Activated CD4-positive, CD25-positive, alpha-beta regulatory T cell treated with anti-CD3 and anti-CD28 coated beads, Interleukin-2, amount 50 U/mL, for 24 hours (primary cell): ENCODE measurements around the gene TMEM198.
A peak's percentile ranks its signal among the peaks of the same experiment; 100 is the strongest.

Source experiments
- ATAC-seq, 2 donors: fragments of 150-1000 bp; cut with Tn5 transposase; one replicate each; pipeline ENCODE4 v1.10.0; 2021; ENCODE audit warnings: mild to moderate bottlenecking in 1 of 2, moderate library complexity in 1 of 2

TMEM198 gene

DNA sequence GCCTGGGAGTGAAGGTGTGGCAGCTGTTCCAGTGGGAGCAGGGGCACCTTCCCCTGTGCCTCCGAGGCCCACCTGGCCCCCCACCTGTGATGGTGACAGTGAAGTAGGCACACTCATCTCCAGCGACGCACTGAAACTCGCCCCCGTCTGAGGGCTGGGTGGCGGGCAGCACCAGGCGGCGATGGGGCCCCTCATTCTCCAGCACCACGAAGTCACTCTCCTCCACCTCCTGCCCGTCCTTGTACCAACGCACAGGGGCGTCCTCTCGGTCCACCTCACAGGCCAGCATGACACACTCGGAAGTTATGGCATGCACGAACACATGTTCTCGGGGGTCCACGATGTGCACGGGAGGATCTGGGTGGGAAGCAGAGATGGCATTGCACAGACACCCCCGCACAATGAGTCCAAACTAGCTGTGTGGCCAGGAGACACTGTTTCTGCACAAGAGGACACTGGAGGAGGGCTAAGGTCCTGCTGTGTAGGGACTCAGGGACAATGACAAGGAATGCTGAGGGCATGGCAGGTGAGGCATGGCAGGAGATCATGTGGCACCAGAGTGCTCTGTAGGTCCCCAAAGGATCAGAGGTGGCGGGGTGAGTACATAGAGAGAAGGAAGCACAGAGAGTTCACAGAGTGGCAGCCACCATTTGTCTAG, 19.6 kb downstream of the TMEM198 start:
- no peak for ATAC-seq

DNA sequence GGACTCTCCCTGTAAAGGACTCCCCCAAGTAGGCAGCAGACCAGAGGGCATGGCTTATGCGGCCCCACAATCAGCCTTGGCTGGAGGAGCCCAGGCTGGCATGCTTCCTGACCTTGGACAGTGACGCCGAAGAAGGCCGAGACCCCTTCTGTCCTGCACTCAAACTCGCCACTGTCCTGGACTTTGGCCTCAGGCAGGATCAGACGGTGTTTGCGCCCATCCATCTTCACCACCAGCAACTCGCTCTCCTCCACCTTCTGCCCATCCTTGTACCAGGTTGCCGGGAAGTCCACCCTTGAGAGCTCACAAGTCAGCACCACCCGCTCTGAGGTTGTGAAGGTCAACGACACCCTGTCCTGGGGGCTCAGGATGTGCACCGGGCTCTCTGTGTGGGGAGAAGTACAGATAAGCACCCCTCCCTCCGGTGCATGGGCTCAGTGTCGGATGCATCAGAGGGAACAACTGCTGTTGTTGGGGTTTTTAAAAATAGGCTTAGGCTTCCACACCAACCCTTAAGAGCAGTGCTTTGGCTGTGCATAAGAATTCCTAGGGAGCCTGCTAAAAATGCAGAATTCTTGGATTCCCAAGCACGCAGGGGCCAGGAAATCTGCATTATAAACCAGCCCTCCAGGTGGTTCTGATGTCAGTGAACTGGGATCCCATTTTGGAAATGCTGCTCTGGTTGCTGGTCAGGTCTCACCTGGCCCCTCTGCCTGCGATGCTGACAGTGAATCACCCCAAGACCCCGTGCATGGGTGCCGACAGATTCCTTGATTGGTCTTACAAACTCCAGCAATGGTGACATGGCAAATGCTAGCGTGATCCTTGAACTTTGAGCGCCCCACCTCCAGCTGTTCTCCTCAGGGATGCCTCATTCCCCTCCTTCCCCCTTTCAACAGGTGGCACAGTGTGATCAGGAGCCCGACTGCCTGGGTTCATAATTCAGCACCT, 21.6 kb downstream of the TMEM198 start:
- ATAC-seq = no peak

DNA sequence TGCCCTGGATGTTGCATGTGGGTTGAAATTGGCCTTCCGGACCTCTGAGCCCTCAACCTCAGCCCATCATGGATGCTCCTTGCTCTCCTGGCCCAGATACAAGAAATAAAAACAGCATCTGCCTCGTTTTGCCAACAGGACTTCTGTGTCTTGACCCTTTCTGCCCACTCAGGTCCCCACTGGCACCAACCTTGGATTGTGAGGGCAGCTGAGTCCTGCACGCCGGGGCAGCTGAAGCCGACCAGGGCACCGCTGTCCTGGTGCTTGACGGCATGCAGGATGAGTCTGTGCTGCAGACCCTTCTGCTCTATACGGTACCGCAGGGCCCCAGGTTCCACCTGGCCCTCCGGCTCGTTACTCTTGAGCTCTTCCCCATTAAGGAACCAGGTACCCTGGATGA, 22.8 kb downstream of the TMEM198 start:
- no peak for ATAC-seq

DNA sequence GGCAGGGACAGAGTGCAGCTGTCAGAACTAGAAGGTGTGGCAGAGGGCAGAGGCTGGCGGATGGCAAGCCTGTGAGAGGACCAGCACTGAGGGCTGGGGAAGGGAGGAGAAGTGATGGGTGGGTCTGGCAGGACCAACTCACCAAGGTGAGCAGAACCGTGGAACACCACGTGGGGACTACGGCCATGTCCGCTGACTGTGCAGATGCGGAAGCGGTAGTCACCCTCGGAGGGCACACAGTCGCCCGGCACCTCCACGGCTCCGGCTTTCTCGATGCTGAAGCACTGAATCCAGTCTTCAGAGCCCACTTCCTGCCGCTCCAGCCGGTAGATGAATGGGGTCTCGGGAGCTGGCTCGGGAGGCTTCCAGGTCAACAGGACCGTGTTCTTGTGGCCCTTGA, 23.3 kb downstream of the TMEM198 start:
- no peak for ATAC-seq

DNA sequence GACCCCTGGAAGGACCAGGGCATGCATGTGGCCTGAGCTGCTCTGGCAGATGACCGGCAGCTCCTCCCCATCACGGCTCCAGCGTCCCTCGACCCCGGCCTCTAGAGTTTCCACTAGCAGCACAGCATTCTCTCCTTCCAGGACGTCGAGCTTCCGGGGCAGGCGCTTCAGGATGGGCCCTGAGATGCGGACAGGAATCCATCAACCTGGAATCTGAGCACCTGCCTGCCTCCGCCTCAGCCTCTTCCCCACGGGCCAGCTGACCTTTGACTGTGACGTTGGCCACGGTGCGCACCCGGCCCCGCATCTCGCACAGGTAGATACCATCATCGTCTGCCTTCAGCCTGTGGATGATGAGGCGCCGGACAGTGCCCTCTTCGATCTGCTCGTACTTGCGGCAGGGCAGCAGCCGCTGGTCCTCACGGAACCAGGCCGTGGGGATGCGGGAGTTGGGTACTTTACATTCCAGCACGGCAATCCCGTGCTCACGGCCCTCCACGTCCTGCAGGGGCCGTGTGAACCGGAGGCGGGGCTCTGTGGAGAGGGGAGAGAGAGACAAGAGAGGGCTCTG, 24.0 kb downstream of the TMEM198 start:
- ATAC-seq = no peak

DNA sequence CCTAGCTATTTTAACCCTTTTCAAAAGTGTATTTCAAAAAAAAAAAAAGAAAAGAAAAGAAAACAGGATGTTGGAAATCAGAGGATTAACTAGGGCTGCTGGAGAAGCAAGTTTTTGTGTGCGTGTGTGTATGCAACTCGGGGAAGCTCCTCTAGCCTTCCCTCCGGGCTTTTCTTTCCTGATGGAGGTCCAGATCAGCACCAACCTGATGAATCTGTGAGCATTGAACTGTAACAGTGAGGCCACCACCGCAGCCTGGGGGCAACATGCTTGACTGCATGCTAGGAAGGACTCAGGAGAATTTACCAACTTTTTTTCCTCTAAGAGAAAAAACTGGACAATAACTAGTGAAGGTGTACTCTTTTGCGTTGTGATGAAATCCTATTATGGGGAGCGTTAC, 25.2 kb downstream of the TMEM198 start:
- ATAC-seq = no peak

DNA sequence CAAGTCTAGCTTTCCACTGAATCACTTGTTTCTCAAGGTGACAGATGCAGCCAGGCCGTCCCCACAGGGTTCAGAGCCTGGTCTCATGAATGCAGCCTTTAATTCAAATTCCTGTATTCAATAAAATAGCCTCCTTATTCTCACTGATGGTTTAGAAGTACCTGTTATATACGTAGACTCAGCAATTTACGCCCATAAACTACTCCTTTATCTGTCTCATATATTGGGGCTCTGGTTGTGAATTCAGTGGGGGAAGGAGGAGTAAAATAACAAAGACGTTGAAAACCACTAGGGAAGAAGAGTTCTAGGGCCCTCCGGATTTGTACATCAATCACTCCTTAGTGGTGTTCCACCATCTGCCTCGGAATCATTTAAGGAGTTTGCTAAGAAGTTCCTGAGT, 25.8 kb downstream of the TMEM198 start:
- no peak for ATAC-seq

DNA sequence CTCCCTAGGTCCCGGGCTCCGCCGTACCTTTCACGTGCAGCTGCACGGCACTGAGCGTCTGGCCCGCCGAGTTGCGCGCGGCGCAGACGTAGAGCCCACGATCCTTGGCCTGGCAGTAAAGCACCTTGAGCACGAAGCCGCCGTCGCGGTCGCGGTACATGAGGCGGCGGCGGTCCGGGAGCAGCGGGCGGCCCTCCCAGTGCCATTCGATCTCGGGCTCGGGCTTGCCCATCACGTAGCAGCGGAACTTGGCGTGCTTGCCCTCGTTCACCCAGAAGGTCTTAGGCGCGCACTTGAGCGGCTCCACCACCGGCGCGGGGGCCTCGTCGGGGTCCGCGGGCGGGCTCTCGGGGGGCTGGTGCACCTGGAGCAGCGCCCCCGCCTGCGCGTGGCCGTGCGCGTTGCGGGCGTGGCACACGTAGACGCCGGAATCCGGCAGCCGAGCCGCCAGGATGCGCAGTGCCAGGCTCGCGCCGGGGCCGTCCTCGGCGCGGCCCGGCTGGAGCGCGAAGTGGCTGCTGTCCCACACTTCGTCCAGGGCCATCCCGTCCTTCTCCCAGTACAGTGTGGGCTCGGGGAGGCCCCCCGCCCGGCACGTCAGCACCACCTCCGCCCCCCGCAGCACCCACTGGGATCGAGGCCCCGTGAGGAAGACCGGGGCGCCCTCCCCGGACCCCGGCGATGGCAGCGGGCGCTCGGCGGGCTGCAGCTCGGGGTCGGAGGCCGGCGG, 26.5 kb downstream of the TMEM198 start:
- ATAC-seq = peak in 1 of 2 donors; percentile 23

DNA sequence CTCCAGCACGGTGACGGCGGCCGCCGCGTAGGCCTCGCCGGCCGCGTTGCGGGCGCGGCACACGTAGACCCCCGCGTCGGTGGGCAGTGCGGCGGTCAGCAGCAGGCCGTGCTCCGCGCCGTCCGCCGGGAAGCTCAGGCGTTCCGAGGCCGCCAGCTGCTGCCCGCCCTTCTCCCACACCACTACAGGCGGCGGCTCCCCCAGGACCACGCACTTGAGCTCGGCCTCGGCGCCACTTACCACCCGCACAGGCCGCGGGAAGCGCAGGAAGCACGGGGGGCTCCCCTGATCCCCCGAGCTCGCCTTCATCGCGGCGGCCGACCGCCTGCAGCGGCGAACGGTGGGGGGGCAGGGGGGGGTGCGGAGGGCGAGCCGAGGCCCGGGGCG, 27.1 kb downstream of the TMEM198 start:
- no peak for ATAC-seq

DNA sequence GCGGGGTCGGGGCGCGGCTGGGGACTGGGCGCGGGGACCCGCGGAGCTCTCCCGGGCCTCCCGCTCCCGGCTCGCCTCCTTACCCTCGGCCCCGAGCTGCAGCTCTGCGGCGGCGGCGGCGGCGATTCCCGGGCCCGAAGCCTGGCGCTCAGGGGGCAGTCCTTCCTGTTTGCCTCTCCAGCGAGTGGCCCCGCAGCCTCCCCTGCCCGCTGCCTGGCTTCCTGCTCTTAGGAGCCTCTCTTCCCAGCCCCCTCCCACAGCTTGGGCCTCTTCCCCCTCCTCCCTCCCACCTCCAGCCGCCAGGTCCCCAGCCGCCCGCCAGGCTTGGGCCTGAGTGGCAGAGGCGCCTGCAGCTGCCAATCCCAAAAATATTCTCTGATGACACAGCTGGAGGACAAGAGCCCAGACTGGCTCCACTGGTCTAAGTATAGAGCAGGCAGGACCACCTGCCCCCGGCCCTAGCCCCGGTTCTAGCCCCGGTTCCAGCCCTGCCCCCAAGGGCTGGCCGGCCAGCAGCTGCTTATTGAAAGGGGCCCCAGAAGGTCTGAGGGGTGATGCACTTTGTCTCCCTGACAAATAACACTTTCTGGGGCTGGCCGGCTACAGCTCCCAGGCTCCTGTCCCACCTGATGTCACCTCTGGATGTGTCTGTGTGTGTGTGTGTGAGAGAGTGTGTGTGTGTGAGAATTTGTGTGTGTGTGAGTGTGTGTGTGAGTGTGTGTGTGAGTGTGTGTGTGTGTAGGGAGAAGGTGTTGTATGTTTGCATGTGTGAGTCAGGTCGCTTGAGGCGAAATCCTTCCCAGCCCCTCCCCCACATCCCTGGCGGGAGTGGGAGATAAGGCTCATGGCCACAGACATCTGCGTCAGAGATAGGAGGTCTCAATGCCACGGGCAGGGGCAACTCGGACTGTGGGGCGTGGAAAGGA, 27.7 kb downstream of the TMEM198 start, which contains the start of gene OBSL1:
OBSL1 (minus strand) TSS at position 229 of the 926 bp plus-strand sequence. CDS start 307 bp downstream, outside the sequence.
- no peak for ATAC-seq

DNA sequence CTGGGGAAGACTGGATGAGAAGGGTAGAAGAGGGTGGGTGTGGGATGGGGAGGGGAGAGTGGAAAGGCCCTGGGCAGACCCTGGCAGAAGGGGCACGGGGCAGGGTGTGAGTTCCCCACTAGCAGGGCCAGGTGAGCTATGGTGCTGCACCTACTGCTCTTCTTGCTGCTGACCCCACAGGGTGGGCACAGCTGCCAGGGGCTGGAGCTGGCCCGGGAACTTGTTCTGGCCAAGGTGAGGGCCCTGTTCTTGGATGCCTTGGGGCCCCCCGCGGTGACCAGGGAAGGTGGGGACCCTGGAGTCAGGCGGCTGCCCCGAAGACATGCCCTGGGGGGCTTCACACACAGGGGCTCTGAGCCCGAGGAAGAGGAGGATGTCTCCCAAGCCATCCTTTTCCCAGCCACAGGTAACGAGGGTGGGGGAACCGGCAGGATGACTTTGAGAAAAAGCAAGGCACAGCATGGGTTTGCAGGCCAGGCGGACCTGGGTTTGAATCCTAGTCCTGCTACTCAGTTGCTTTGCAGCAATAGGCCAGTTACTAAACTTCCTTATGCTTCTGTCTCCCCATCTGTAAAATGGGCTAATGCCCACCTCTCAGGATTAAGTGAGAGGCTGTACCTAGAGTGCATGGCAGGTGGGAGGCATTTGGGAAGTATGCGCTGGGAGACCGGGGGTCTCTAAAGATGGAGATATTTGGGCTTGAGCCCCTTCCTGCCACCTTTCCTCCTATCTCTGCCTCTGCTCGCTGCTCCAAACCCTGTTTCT, 28.6 kb downstream of the TMEM198 start, which contains the start of gene INHA:
INHA (plus strand) TSS at position 74 of the 765 bp plus-strand sequence; CDS start at position 139, 65 bp downstream.
- ATAC-seq = no peak

DNA sequence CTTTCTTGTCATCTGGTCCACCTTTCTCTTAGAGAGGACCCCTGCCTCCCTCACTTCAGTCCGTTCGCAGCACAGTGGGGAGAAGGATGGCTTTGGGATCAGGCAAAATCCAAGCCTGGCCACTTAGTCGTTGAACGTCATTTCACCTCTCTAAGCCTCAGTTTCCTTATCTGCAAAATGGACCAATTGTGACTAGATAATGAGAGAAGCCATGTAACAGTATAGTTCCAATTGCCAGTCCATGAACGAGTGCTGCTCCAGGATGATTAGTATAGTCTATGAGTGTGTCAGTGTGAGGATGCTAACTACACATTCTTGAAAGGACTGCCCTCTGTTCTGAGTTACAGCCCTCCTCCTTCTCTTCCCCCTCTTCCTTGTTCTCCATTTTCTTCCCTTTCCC, 29.3 kb downstream of the TMEM198 start:
- ATAC-seq = no peak

DNA sequence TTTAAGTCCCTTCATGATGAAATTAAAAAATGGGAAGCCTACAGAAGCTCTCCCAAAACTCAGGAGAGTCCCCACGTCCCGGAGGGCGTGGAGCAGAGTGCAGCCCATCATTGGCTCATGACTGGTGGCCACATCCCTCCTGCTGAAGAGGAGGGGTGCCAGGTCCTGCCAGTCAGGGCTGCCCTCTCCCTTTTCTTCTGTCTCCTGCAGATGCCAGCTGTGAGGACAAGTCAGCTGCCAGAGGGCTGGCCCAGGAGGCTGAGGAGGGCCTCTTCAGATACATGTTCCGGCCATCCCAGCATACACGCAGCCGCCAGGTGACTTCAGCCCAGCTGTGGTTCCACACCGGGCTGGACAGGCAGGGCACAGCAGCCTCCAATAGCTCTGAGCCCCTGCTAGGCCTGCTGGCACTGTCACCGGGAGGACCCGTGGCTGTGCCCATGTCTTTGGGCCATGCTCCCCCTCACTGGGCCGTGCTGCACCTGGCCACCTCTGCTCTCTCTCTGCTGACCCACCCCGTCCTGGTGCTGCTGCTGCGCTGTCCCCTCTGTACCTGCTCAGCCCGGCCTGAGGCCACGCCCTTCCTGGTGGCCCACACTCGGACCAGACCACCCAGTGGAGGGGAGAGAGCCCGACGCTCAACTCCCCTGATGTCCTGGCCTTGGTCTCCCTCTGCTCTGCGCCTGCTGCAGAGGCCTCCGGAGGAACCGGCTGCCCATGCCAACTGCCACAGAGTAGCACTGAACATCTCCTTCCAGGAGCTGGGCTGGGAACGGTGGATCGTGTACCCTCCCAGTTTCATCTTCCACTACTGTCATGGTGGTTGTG, 30.9 kb downstream of the TMEM198 start:
- no peak for ATAC-seq

DNA sequence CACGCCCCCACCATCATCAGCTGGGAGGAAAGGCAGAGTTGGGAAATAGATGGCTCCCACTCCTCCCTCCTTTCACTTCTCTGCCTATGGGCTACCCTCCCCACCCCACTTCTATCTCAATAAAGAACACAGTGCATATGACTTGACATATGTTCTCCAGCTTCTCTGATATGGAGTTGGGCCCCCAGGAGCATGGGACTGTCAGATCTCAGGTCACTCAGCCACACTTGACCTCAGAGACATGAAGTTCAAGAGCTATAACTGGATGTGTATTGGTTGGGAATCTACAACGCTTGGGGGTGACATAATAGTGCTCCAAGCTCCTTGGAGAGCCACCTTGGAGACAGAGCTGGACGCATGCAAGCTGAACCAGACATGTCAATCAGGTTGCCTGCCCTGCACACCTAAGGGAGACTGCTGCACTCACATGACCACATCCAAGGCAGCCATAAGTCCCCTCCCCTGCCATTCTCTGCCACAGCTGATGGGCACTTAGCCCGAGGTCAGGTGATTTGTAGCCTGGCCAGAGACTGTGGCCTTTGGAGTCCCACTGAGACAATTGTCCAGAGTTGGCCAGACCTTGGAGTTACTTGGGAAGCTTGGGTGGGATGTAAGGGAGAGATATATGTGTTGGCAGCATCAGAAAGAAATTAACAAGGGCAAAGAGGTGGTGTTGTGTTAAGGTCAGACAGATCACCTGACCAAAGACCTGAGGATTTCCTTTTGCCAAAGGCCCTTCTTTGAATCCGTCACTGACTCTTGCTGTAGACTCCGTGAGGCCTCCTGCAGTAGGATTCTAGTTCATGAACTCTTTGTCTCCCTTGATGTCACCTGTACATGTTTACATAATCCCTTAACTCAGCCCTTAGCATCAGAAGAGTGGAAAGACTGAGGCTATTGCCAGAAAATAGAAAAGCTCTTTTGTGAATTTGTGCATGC, 32.0 kb downstream of the TMEM198 start:
- ATAC-seq = no peak

DNA sequence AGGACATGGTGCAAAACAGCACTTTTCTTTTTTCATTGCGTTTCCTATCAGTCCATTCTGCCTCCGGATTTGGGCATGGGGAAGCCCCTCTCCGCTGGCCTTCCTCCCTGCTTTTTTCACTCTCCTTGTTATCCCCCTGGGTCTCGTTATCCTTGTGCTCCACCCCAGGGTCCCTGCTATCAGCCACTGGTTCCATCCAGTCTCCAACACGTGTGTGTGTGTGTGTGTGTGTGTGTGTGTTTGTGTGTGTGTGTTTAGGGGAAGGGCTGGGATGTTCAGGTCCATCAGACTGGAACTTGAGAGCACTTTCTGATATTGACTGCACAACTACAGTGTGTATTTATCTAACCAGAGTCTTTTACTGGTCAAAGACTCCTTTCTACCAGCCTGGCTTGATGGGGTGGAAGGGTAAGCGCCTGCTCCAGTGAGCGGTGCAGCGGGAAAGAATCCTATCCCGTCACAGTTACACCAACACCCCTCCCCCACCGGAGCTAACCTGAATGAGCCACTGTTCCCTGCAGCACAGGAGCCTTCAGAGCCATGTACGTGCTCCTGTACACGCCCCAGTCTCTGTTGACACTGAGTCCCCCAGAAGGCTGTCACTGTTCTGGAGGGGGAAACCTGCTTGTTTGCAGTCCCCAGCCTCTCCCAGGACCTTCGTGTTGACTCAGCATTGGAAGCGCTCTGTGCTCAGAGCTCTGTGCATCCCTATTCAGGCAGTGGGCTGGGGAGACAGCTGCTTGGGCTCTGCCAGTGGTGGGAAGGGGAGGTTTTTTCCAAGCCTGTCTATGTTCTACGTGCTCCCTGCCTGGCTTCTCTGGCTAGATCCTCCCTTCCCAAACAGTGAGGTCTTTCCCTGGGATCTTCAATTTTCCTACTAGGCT, 32.9 kb downstream of the TMEM198 start:
- ATAC-seq = no peak

DNA sequence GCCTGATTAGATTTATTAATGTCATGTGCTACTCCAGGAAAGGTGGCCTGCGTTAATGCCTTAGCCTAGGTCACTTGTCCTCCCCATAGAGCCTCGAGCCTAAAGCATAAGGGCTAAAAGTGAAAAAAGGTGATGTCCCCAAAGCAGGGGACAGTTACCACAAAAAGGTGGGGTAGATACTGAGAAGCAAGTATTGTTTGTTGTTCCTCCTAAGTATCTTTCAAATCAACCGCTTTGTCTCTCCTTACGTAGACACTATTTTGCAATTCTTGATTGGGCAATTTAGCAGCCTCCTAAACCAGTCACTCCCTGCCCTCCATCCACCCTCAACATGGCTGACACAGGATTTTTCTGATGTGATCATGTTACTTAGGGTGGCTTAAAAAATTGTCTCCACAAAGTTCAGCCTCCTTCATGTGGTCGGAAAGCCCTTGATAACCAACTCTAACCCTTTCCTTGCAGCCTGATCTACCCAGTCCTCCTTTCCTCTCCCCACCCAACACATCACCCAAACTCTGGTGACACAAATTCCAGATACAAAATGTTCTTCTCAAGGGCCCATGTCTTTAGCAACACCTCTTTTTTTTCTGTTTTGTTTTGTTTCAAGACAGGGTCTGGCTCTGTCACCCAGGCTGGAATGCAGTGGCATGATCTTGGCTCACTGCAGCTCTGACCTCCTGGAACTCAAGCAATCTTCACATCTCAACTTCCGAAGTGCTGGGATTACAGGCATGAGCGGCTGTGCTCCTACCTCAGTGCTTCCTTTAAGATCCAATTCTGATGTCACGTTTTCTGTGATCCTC, 35.2 kb downstream of the TMEM198 start:
- no peak for ATAC-seq

DNA sequence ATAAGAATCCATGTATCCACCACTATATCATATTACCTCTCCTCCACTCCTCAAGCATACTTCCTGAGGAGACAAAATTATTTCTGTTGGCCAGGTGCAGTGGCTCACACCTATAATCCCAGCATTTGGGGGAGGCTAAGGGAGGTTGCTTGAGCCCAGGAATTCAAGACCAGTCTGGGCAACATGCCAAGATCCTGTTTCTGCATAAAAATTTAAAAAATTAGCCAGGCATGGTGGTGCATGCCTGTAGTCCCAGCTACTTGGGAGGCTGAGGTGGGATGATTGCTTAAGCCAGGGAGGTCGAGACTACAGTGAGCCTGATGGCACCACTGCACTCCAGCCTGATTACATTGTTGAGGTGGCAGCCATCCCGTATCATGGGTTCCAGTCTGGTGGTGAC, 37.5 kb downstream of the TMEM198 start:
- ATAC-seq = no peak
